GM19467 (cell line): ENCODE measurements around the gene ADGRE1.
"Not testable (repeated sequence)": the region's sequence is repeated elsewhere in the genome, so short reads cannot be mapped to it uniquely, and the experiment has no call there.

ENCODE experiments used
- ATAC-seq: cut with Tn5 transposase; IDR thresholded peaks from one replicate; pipeline ENCODE4 v1.9.1; 2021; ENCODE audit warnings: mild to moderate bottlenecking, moderate library complexity; ENCODE audit not compliant: unreplicated experiment

Gene ADGRE1, protein sequence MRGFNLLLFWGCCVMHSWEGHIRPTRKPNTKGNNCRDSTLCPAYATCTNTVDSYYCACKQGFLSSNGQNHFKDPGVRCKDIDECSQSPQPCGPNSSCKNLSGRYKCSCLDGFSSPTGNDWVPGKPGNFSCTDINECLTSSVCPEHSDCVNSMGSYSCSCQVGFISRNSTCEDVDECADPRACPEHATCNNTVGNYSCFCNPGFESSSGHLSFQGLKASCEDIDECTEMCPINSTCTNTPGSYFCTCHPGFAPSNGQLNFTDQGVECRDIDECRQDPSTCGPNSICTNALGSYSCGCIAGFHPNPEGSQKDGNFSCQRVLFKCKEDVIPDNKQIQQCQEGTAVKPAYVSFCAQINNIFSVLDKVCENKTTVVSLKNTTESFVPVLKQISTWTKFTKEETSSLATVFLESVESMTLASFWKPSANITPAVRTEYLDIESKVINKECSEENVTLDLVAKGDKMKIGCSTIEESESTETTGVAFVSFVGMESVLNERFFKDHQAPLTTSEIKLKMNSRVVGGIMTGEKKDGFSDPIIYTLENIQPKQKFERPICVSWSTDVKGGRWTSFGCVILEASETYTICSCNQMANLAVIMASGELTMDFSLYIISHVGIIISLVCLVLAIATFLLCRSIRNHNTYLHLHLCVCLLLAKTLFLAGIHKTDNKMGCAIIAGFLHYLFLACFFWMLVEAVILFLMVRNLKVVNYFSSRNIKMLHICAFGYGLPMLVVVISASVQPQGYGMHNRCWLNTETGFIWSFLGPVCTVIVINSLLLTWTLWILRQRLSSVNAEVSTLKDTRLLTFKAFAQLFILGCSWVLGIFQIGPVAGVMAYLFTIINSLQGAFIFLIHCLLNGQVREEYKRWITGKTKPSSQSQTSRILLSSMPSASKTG

DNA sequence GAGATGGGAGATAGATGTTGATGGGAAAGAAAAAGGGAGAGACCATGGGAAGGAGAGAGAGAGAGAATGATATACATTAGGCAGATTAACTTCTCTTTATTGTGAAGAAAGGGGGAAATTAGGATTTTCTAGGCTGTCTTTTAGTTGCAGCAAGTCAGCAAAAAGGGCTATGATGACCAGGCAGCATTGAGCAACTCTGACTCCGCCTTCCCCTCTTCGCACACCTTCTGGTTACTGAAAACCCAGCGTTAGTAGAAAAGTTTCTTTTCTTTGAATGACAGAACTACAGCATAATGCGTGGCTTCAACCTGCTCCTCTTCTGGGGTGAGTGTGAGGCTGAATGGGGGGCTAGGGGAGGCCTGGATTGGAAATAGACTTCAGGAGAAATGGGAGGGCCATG, at the start of gene ADGRE1:
TSS of gene ADGRE1 (plus strand) at position 264 of the 400 bp plus-strand sequence. CDS start at position 294, 30 bp downstream.
- ATAC-seq = no peak

- no peak for ATAC-seq
These were observed 49.2 kb upstream of the ADGRE1 start for GRCh38 chr19:6838062-6838655.

DNA sequence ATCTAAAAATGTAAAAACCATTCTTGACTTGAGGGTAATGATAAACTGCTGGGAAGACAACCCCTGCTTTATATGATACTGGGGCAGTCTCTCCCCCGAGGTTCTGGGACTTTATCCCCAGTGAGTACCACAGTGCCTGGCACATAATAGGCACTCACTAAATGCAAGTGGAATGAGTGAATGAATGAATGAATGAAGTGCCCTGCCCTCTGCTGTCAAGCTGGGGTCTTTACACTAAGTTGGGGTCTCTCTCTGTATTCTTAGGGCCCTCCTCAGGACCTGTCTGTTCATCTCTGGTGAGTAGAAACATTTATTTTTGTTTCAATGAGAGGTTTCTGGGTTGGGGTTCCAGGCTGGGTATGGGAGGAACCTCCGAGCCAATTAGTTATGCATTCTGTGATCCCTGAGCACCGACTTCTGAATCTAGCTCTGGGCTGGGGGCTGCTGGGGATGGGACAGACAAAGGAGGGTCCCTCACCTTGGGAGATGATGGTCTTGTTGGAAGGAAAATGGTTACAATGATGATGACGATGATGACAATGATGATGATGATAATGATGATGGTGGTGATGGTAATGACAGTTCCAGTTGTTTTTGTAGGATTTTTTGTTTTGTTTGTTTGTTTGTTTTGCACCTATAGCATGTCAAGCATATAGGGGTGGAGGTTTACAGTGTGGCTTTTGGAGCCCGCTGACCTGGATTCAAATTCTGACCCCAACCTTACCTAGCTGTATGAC, 44.3 kb upstream of the ADGRE1 start:
- ATAC-seq = no peak

- ATAC-seq = no peak
These were observed 39.6 kb upstream of the ADGRE1 start for GRCh38 chr19:6847828-6848200.

DNA sequence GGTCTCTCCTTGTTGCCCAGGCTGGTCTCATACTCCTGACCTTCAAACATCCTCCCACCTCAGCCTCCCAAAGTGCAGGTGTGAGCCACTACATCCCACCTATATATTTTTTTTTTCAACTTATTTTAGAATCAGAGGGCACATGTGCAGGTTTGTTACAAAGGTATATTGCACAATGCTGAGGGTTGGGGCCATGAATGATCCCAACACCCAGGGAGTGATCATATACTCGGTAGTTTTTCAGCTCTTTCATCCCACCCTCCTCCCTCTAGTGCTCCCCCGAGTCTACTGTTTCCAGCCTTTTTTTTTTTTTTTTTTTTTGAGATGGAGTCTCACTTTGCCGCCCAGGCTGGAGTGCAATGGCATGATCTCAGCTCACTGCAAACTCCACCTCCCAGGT, 38.4 kb upstream of the ADGRE1 start:
- no peak for ATAC-seq

DNA sequence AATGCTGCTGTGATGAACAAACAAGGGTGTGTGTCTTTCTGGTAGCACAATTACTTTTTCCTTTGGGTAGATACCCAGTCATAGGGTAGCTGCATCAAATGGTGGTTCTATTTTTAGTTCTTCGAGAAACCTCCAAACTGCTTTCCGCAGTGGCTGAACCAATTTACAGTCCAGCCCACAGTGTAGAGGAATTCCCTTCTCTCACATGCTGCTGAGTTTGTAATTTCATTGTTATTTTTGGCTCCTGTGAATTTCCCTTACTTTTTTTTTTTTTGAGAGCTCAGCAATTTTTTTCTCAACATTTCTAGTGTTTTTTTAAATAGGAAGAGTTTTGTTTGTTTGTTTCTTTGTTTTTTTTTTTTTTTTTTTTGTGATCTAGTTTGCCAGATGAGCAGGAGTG, 37.5 kb upstream of the ADGRE1 start:
- ATAC-seq = no peak

DNA sequence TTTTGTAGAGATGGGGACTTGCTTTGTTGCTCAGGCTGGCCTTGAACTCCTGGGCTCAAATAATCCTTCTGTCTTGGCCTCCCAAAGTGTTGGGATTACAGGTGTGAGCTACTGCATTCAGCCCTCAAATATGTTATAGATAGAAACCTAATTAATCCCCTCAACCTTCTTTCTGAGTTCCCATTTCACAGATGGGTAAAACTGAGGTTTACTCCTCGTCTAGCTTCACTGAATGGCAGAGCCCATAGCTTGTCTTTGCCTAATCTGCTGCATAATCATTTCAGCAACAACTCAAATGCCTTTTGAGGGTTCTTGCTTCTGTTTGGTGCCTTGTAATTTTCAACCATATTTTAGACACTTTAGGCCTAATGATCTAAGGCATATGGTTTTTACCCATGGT, 36.0 kb upstream of the ADGRE1 start:
- ATAC-seq = no peak

GRCh38 chr19:6852001-6852400, 35.4 kb upstream of the ADGRE1 start:
- no peak for ATAC-seq

GRCh38 chr19:6853868-6854267, 33.5 kb upstream of the ADGRE1 start:
- no peak for ATAC-seq

- ATAC-seq = no peak
These were observed 32.6 kb upstream of the ADGRE1 start for GRCh38 chr19:6854758-6855157.

GRCh38 chr19:6856749-6857372, 30.5 kb upstream of the ADGRE1 start:
- ATAC-seq = no peak

GRCh38 chr19:6861683-6862286, 25.6 kb upstream of the ADGRE1 start:
- no peak for ATAC-seq

- ATAC-seq = peak; percentile 63
These were observed 24.7 kb upstream of the ADGRE1 start for GRCh38 chr19:6862673-6863078.

- ATAC-seq = no peak
These were observed 22.9 kb upstream of the ADGRE1 start for GRCh38 chr19:6864325-6864940.

DNA sequence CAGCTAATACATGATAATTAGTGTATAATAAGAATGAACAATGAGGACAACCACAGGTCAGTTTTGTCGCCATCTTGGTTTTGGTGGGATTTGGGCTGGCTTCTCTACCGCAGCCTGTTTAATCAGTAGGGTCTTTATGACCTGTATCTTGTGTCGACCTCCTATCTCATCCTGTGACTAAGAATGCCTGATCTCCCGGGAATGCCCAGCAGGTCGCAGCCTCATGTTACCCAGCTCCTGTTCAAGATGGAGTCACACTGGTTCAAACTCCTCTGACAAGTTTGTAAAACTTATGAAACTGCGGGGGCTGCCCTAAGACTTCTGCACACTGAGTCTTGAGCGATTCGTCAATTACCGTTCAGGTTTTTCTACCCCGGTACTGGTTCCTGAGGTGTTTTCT, 21.5 kb upstream of the ADGRE1 start:
- ATAC-seq = no peak

GRCh38 chr19:6866741-6867151, 20.6 kb upstream of the ADGRE1 start:
- ATAC-seq = no peak

DNA sequence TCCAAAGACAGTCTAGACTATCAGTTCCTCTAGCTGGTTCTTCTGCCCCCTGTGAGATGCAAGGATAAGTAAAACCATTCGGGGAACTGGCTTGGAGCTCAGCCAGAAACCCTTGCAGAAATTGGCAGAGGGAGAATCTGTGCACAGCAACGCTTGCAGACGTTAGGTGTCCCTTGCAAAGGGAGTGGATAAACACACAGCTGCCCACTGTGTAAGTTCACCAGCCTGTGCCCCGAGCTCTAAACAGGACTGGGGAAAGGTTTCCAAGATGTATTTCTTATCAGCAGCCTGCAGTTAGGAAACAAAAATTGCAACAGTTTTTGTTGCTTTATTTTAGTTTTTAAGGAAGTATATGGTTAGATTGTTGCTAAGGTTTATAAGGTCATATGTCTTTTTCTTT, 19.0 kb upstream of the ADGRE1 start:
- no peak for ATAC-seq

GRCh38 chr19:6869151-6869882, 18.1 kb upstream of the ADGRE1 start:
- not testable (repeated sequence) for ATAC-seq
